OCI-LY7 (cell line): ENCODE data around the gene FOXP1. TPM values are rescaled to one million over a fixed set of nuclear protein-coding genes. Genes with fewer than 3 reads are reported as not detected.
A peak's percentile ranks its signal among the peaks of the same experiment; 100 is the strongest.

Experiments used
- BruUV-seq: library from RNA; stranded (reverse); fragments of 400-500 nt; replicated peaks from 2 replicates; lab custom pipeline; 2021; lab: Mats Ljungman, UMichigan
- CTCF ChIA-PET: fragments of 300-600 bp; sonication (Branson Sonifier 250); formaldehyde crosslinking; loops from one replicate; lab custom pipeline; 2022; ENCODE audit warnings: antibody characterized with exemption; ENCODE audit not compliant: unreplicated experiment; lab: Charles Lee
- POLR2A ChIA-PET: fragments of 300-600 bp; sonication (Branson Sonifier 250); formaldehyde crosslinking; loops from one replicate; lab custom pipeline; 2022; ENCODE audit warnings: antibody characterized with exemption; lab: Charles Lee
- DNase-seq: peaks from one replicate; pipeline ENCODE4 v3.0.0-alpha.2; 2015; ENCODE audit warnings: low spot score
- H2AFZ ChIP-seq: fragments of 200-600 bp; sonication (generic), shearing (Covaris generic); 2 replicates; pipeline ENCODE4 v1.6.1; 2014; ENCODE audit warnings: mild to moderate bottlenecking, antibody characterized with exemption, low read length, moderate library complexity
- H3K27ac ChIP-seq: fragments of 200-600 bp; sonication (generic); 2 replicates; pipeline ENCODE4 v1.5.1; 2014; ENCODE audit warnings: mixed run types, low read depth, mild to moderate bottlenecking, moderate library complexity, low read length, inconsistent platforms; ENCODE audit not compliant: poor library complexity, severe bottlenecking
- H3K36me3 ChIP-seq: fragments of 200-600 bp; sonication (generic); 2 replicates; pipeline ENCODE4 v1.6.1; 2014; ENCODE audit warnings: mild to moderate bottlenecking, antibody characterized with exemption, low read length, moderate library complexity, mixed read lengths; ENCODE audit not compliant: insufficient read depth
- H3K4me1 ChIP-seq: fragments of 200-600 bp; sonication (generic); 2 replicates; pipeline ENCODE4 v1.5.1; 2014; ENCODE audit warnings: mild to moderate bottlenecking, low read length; ENCODE audit not compliant: insufficient read depth, poor library complexity, severe bottlenecking
- H3K4me2 ChIP-seq: fragments of 200-600 bp; sonication (generic); 2 replicates; pipeline ENCODE4 v1.6.1; 2014; ENCODE audit warnings: mild to moderate bottlenecking, low read length
- H3K4me3 ChIP-seq: fragments of 200-600 bp; sonication (generic); 2 replicates; pipeline ENCODE4 v1.5.1; 2014; ENCODE audit warnings: mild to moderate bottlenecking, low read depth, low read length; ENCODE audit not compliant: poor library complexity, severe bottlenecking
- H3K79me2 ChIP-seq: fragments of 200-600 bp; sonication (generic); 2 replicates; pipeline ENCODE4 v1.6.1; 2016; ENCODE audit warnings: low read depth, mild to moderate bottlenecking, low read length, moderate library complexity, mixed read lengths; ENCODE audit not compliant: insufficient read depth
- H3K9me2 ChIP-seq: fragments of 200-600 bp; sonication (generic); 2 replicates; pipeline ENCODE4 v1.6.1; 2016; ENCODE audit warnings: mild to moderate bottlenecking, low read length, mixed read lengths; ENCODE audit not compliant: insufficient read depth
- H3K9me3 ChIP-seq: fragments of 200-600 bp; sonication (generic); 2 replicates; pipeline ENCODE4 v1.6.1; 2014; ENCODE audit warnings: mild to moderate bottlenecking, mixed run types, low read length, mixed read lengths
- H4K20me1 ChIP-seq: fragments of 200-600 bp; sonication (generic); 2 replicates; pipeline ENCODE4 v1.6.1; 2014; ENCODE audit warnings: mild to moderate bottlenecking, antibody characterized with exemption, low read length, moderate library complexity, mixed read lengths; ENCODE audit not compliant: insufficient read depth
- CTCF ChIP-seq: fragments of 200-600 bp; sonication (generic); conservative IDR thresholded peaks from 2 replicates; pipeline ENCODE4 v1.5.1; 2014; ENCODE audit warnings: mild to moderate bottlenecking, antibody characterized with exemption, low read length, moderate library complexity, mixed read lengths
- EZH2phosphoT487 ChIP-seq: fragments of 200-600 bp; sonication (generic); IDR thresholded peaks from 2 replicates; pipeline ENCODE4 v1.6.1; 2018; ENCODE audit warnings: low read depth, borderline replicate concordance, mild to moderate bottlenecking, mixed run types, antibody characterized with exemption, low read length, moderate library complexity, mixed read lengths
- intact Hi-C: fragments of 100-400 bp; cut with micrococcal nuclease; formaldehyde crosslinking; loops from one replicate; pipeline ENCODE4 v1.10.0; 2022; ENCODE audit not compliant: unreplicated experiment
- total RNA-seq, 2 experiments: library from RNA; depleted of rRNA in 1 of 2; stranded (reverse); fragments of >200 nt in 1 of 2; shearing (Covaris generic) in 1 of 2; gene quantifications; 2 replicates each; pipeline ENCODE4 v1.2.3, GENCODE V29; 2014 to 2022

The FOXP1 gene
- total RNA-seq, 2 experiments from 2014 or later = 87.3 to 151 TPM

- H3K4me1 ChIP-seq = peaks cover 83% of the 10 kb centered on the region
- peaks cover 65% of the 10 kb centered on the region for H3K79me2 ChIP-seq
- no peaks in the 10 kb centered on the region for H4K20me1 ChIP-seq
- intact Hi-C loops = loop anchor here (5.0 kb wide), 1 partner anchor 34 kb away; no protein-coding TSS in a partner anchor
- H3K9me2 ChIP-seq = no peaks in the 10 kb centered on the region
- CTCF ChIA-PET = no interaction called here
- H3K27ac ChIP-seq = peak overlapping the region; percentile 98
- H3K9me3 ChIP-seq = no peaks in the 10 kb centered on the region
- BruUV-seq = no TSS peak
- peak; percentile 64 for DNase-seq
- H2AFZ ChIP-seq = no peak overlapping the region
- H3K4me3 ChIP-seq = peak overlapping the region; percentile 64
- H3K4me2 ChIP-seq = peak overlapping the region; percentile 92
- H3K36me3 ChIP-seq = peaks cover 4% of the 10 kb centered on the region
- TF ChIP-seq CTCF (peak; percentile 46), EZH2phosphoT487 (no peak)
- POLR2A ChIA-PET = interaction anchor here (0.6 to 3.9 kb wide), 11 partner anchors 14 to 159 kb away, joined by 3 to 22 read pairs (median 3); no protein-coding TSS in a partner anchor
Observed at GRCh38 chr3:71423151-71423906, 160.2 kb downstream of the FOXP1 start.

- peaks cover 93% of the 10 kb centered on the region for H3K4me1 ChIP-seq
- peaks cover 78% of the 10 kb centered on the region for H3K79me2 ChIP-seq
- no peaks in the 10 kb centered on the region for H3K9me3 ChIP-seq
- peaks cover 4% of the 10 kb centered on the region for H3K36me3 ChIP-seq
- TSS peak; percentile 91 for BruUV-seq
- no peaks in the 10 kb centered on the region for H3K9me2 ChIP-seq
- peak overlapping the region; percentile 64 for H3K4me3 ChIP-seq
- intact Hi-C loops = loop anchor here (1.0 to 5.0 kb wide), 3 partner anchors 22 to 35 kb away; no protein-coding TSS in a partner anchor
- peak overlapping the region; percentile 98 for H3K27ac ChIP-seq
- no peak overlapping the region; the same call in 1 of the 2 replicates for H2AFZ ChIP-seq
- no peaks in the 10 kb centered on the region for H4K20me1 ChIP-seq
- DNase-seq = peak; percentile 90
- peak overlapping the region; percentile 92 for H3K4me2 ChIP-seq
- ChIA-PET CTCF (no interaction called here), POLR2A (interaction anchor here (0.6 to 3.1 kb wide), 10 partner anchors 10 to 291 kb away, joined by 3 to 22 read pairs (median 4); no protein-coding TSS in a partner anchor)
- TF ChIP-seq CTCF (no peak), EZH2phosphoT487 (no peak)
Observed at GRCh38 chr3:71421820-71422566, 161.5 kb downstream of the FOXP1 start.
